Tibial artery (tissue), 4 donors: ENCODE data around the gene VDAC2.
"Not testable (repeated sequence)": the region's sequence is repeated elsewhere in the genome, so short reads cannot be mapped to it uniquely, and the experiment has no call there.

Experiments
- DNase-seq, 2 donors: peaks; one replicate each; pipeline ENCODE4 v3.0.0-alpha.2; 2019
- H3K27ac ChIP-seq, 2 donors: fragments of 200-600 bp; sonication (generic) in 1 of 2; 1 replicate in 1 of 2; 2 replicates in 1 of 2; pipeline ENCODE4 v1.5.1; 2018 to 2019; ENCODE audit warnings: mild to moderate bottlenecking in 1 of 2
- H3K27me3 ChIP-seq, 2 donors: fragments of 200-600 bp; sonication (generic) in 1 of 2; one replicate each; pipeline versions ENCODE4 v1.5.1 to v1.6.0; 2016 to 2019
- H3K36me3 ChIP-seq, 3 donors: fragments of 200-600 bp; sonication (generic) in 2 of 3; one replicate each; pipeline ENCODE4 v1.5.1; 2016 to 2019; ENCODE audit warnings: mild to moderate bottlenecking in 2 of 3
- H3K4me1 ChIP-seq, 4 donors: fragments of 200-600 bp; sonication (generic) in 2 of 4; 1 replicate in 3 of 4; 2 replicates in 1 of 4; pipeline ENCODE4 v1.5.1; 2016 to 2019
- H3K4me3 ChIP-seq, 2 donors: fragments of 200-600 bp; sonication (generic) in 1 of 2; 1 replicate in 1 of 2; 2 replicates in 1 of 2; pipeline ENCODE4 v1.5.1; 2018 to 2019; ENCODE audit warnings: mild to moderate bottlenecking in 2 of 2
- H3K9me3 ChIP-seq, 3 donors: fragments of 200-600 bp; sonication (generic) in 1 of 3; one replicate each; pipeline ENCODE4 v1.5.1; 2016 to 2019
- CTCF ChIP-seq, 2 experiments: fragments of 200-600 bp in 1 of 2; fragments of 450-650 bp in 1 of 2; IDR thresholded peaks; one replicate each; pipeline ENCODE4 v1.5.1; 2017 to 2019; ENCODE audit warnings: antibody characterized with exemption in 2 of 2, mild to moderate bottlenecking in 1 of 2, moderate library complexity in 1 of 2
- intact Hi-C: fragments of 100-400 bp; cut with DNase I; formaldehyde crosslinking; loops from one replicate; pipeline ENCODE4 v1.15.0; 2023; ENCODE audit warnings: low total_unique reads

VDAC2 gene

GRCh38 chr10:75181073-75181472 lies 29.5 kb upstream of the VDAC2 start:
- H3K9me3 ChIP-seq: no peaks in the 10 kb centered on the region
- peak overlapping the region in 1 of 2 donors; percentile 0 for H3K27ac ChIP-seq
- no peak for TF ChIP-seq CTCF (IDR thresholded peaks at IDR 0.05)
- peaks cover 0 to 13% (median 0%) of the 10 kb centered on the region in 4 donors for H3K4me1 ChIP-seq
- no peak overlapping the region for H3K4me3 ChIP-seq
- no peaks in the 10 kb centered on the region for H3K27me3 ChIP-seq
- peaks cover 5 to 20% (median 12%) of the 10 kb centered on the region in 3 donors for H3K36me3 ChIP-seq
- DNase-seq: no peak
- intact Hi-C loops: no loop called here

- Histone ChIP-seq H3K36me3 (no peaks in the 10 kb centered on the region), H3K4me1 (peaks cover 0 to 2% (median 0%) of the 10 kb centered on the region in 4 donors), H3K27ac (no peak overlapping the region), H3K4me3 (no peak overlapping the region), H3K9me3 (no peaks in the 10 kb centered on the region), H3K27me3 (no peaks in the 10 kb centered on the region)
- no peak for TF ChIP-seq CTCF (IDR thresholded peaks at IDR 0.05)
- peak in 1 of 2 donors; percentile 0 for DNase-seq
- intact Hi-C loops: loop anchor here (5.0 kb wide), 1 partner anchor 46 kb away; no protein-coding TSS in a partner anchor
Observed at GRCh38 chr10:75186310-75186709, 24.3 kb upstream of the VDAC2 start.

- Histone ChIP-seq H3K27me3 (no peaks in the 10 kb centered on the region), H3K36me3 (no peaks in the 10 kb centered on the region), H3K4me3 (no peak overlapping the region), H3K4me1 (peaks cover 0 to 15% (median 4%) of the 10 kb centered on the region in 4 donors), H3K9me3 (no peaks in the 10 kb centered on the region), H3K27ac (no peak overlapping the region)
- peak in 1 of 2 donors; percentile 66 for DNase-seq
- peak; percentile 51 to 59 for TF ChIP-seq CTCF (IDR thresholded peaks at IDR 0.05)
- intact Hi-C loops: loop anchor here (5.0 kb wide), 1 partner anchor 44 kb away; no protein-coding TSS in a partner anchor
Observed at GRCh38 chr10:75187961-75188426, 22.6 kb upstream of the VDAC2 start.

GRCh38 chr10:75188522-75188921 lies 22.1 kb upstream of the VDAC2 start:
- H3K4me1 ChIP-seq: peaks cover 0 to 15% (median 4%) of the 10 kb centered on the region in 4 donors
- not testable (repeated sequence) for H3K4me3 ChIP-seq, H3K27ac ChIP-seq, H3K9me3 ChIP-seq, H3K36me3 ChIP-seq, H3K27me3 ChIP-seq
- intact Hi-C loops: loop anchor here (5.0 kb wide), 1 partner anchor 44 kb away; no protein-coding TSS in a partner anchor
- DNase-seq: peak in 1 of 2 donors; percentile 15

GRCh38 chr10:75189266-75190096 lies 21.1 kb upstream of the VDAC2 start:
- H3K27ac ChIP-seq: no peak overlapping the region
- intact Hi-C loops: loop anchor here (5.0 kb wide), 1 partner anchor 43 kb away; no protein-coding TSS in a partner anchor
- TF ChIP-seq CTCF (IDR thresholded peaks at IDR 0.05): no peak

More at GRCh38 chr10:75189266-75190096, 21.1 kb upstream of the VDAC2 start:
- Histone ChIP-seq H3K4me1 (peaks cover 0 to 15% (median 4%) of the 10 kb centered on the region in 4 donors), H3K36me3 (no peaks in the 10 kb centered on the region), H3K4me3 (no peak overlapping the region), H3K27me3 (no peaks in the 10 kb centered on the region), H3K9me3 (no peaks in the 10 kb centered on the region)
- DNase-seq: peak in 1 of 2 donors; percentile 57
